Gastrocnemius medialis (tissue), 4 donors: ENCODE measurements around the gene TMEM266. TPM values are rescaled to one million over a fixed set of nuclear protein-coding genes. Genes with fewer than 3 reads are reported as not detected.

ENCODE experiments used
- ATAC-seq, 2 donors: fragments of 150-250 bp; one replicate each; pipeline ENCODE4 v1.9.1; 2016
- DNase-seq, 2 donors: peaks; one replicate each; pipeline ENCODE4 v3.0.0-alpha.2; 2019
- H3K27ac ChIP-seq, 4 donors: fragments of 200-600 bp; sonication (generic); 1 replicate in 1 of 4; 2 replicates in 3 of 4; pipeline ENCODE4 v1.5.1; 2016 to 2018; ENCODE audit warnings: mild to moderate bottlenecking in 2 of 4, moderate library complexity in 1 of 4
- H3K27me3 ChIP-seq, 3 donors: fragments of 200-600 bp; sonication (generic) in 2 of 3; 1 replicate in 1 of 3; 2 replicates in 2 of 3; pipeline versions ENCODE4 v1.5.1 to v1.6.0; 2016 to 2019; ENCODE audit warnings: mild to moderate bottlenecking in 1 of 3, moderate library complexity in 1 of 3
- H3K36me3 ChIP-seq, 2 donors: fragments of 200-600 bp; sonication (generic) in 1 of 2; one replicate each; pipeline ENCODE4 v1.5.1; 2017 to 2018
- H3K4me1 ChIP-seq, 2 donors: fragments of 200-600 bp; sonication (generic) in 1 of 2; one replicate each; pipeline ENCODE4 v1.5.1; 2016 to 2017; ENCODE audit warnings: mild to moderate bottlenecking in 2 of 2
- H3K4me3 ChIP-seq, 4 donors: fragments of 200-600 bp; sonication (generic) in 3 of 4; 1 replicate in 1 of 4; 2 replicates in 3 of 4; pipeline ENCODE4 v1.5.1; 2016 to 2019; ENCODE audit warnings: mild to moderate bottlenecking in 2 of 4
- H3K9me3 ChIP-seq, 3 donors: fragments of 200-600 bp; sonication (generic) in 2 of 3; 1 replicate in 1 of 3; 2 replicates in 2 of 3; pipeline ENCODE4 v1.5.1; 2016 to 2019
- CTCF ChIP-seq, 5 experiments: fragments of 450-650 bp in 3 of 5; fragments of 200-600 bp in 2 of 5; sonication (generic) in 2 of 5; IDR thresholded peaks in 4 of 5; conservative IDR thresholded peaks in 1 of 5; 1 replicate in 4 of 5; 2 replicates in 1 of 5; pipeline ENCODE4 v1.5.1; 2016 to 2019; ENCODE audit warnings: antibody characterized with exemption in 5 of 5, mild to moderate bottlenecking in 3 of 5, moderate library complexity in 3 of 5
- POLR2A ChIP-seq, 2 donors: fragments of 450-650 bp; IDR thresholded peaks; one replicate each; pipeline ENCODE4 v1.6.1; 2017; ENCODE audit warnings: antibody characterized with exemption in 2 of 2, mild to moderate bottlenecking in 2 of 2, moderate library complexity in 2 of 2
- in situ Hi-C, 4 donors: fragments of 200-750 bp; cut with MboI; loops; one replicate each; pipeline versions ENCODE4 v1.15.0 to v1.8.0; 2017; ENCODE audit warnings: low sequenced_read_pairs in 4 of 4
- intact Hi-C: fragments of 100-400 bp; cut with DNase I; formaldehyde crosslinking; loops from one replicate; pipeline ENCODE4 v1.15.1; 2023; ENCODE audit warnings: low total_unique reads
- total RNA-seq, 4 donors: library from RNA; depleted of rRNA; stranded (reverse); fragments of >200 nt; gene quantifications; one replicate each; pipeline versions ENCODE4 v1.1.0 to v1.2.3, GENCODE V29; 2016

Gene TMEM266
- total RNA-seq, 4 donors from 2014 or later: 3.6 to 17.1 (median 11.7) TPM

GRCh38 chr15:76116138-76116885, 56.5 kb downstream of the TMEM266 start:
- H3K27ac ChIP-seq: no peak overlapping the region
- no peaks in the 10 kb centered on the region for H3K36me3 ChIP-seq
- DNase-seq (no peak), ATAC-seq (no peak)
- H3K4me1 ChIP-seq: no peaks in the 10 kb centered on the region
- TF ChIP-seq POLR2A (IDR thresholded peaks at IDR 0.05) (no peak), CTCF (IDR thresholded peaks at IDR 0.05 in 4 of 5, conservative IDR thresholded peaks at IDR 0.05 in 1 of 5) (no peak)
- no peaks in the 10 kb centered on the region for H3K9me3 ChIP-seq
- in situ Hi-C loops: no loop called here
- no peak overlapping the region for H3K4me3 ChIP-seq
- no peaks in the 10 kb centered on the region for H3K27me3 ChIP-seq
- intact Hi-C loops: no loop called here

DNA sequence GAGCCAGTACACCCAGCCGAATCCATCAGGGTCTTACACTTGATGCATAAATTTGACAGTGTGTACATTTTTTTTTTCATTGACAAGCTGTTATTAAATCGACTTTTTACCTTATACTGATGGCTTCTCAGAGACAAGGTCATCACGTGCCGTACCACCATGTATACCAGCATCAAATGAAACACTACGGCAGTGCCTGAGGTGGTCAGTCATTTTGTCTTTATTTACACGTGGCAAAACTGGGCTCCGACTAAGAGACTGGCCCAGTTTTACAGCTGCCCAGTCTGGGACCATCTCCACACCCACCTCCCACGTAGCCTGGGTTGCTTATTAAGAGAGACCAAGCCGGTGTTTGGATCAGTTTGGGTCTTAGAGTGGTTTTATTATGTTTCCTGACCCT, 57.4 kb downstream of the TMEM266 start:
- Histone ChIP-seq H3K27ac (no peak overlapping the region), H3K4me1 (no peaks in the 10 kb centered on the region), H3K36me3 (no peaks in the 10 kb centered on the region), H3K27me3 (no peaks in the 10 kb centered on the region), H3K9me3 (no peaks in the 10 kb centered on the region), H3K4me3 (no peak overlapping the region)
- no peak for DNase-seq
- in situ Hi-C loops (no loop called here), intact Hi-C loops (no loop called here)
- TF ChIP-seq CTCF (IDR thresholded peaks at IDR 0.05 in 4 of 5, conservative IDR thresholded peaks at IDR 0.05 in 1 of 5): no peak
- TF ChIP-seq POLR2A (IDR thresholded peaks at IDR 0.05): no peak
- ATAC-seq: no peak

GRCh38 chr15:76118767-76119166, 59.0 kb downstream of the TMEM266 start:
- no peaks in the 10 kb centered on the region for H3K9me3 ChIP-seq
- ATAC-seq (no peak), DNase-seq (no peak)
- no peak overlapping the region for H3K27ac ChIP-seq
- in situ Hi-C loops: no loop called here
- no peak overlapping the region for H3K4me3 ChIP-seq
- intact Hi-C loops: no loop called here
- TF ChIP-seq CTCF (IDR thresholded peaks at IDR 0.05 in 4 of 5, conservative IDR thresholded peaks at IDR 0.05 in 1 of 5) (no peak), POLR2A (IDR thresholded peaks at IDR 0.05) (no peak)
- H3K27me3 ChIP-seq: no peaks in the 10 kb centered on the region
- no peaks in the 10 kb centered on the region for H3K4me1 ChIP-seq
- no peaks in the 10 kb centered on the region for H3K36me3 ChIP-seq

DNA sequence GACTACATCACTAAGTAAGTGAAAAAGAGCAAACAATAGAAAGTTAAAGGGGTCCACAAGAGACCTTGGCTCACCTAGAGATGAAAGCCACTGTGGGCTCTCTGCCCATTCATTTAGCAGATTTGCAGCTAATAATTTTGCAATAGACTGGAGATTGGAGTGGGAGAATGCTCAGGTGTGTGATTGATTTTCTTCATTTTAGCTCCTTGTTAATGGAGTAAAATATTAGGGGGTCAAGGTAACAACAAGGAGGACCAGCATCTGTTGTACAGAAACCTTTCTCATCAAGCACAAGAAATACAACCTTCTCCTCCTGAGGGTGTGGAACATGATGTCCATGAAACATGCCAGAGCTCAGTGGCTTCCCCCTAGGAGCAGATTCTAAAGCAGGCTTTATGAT, 63.2 kb downstream of the TMEM266 start:
- Histone ChIP-seq H3K36me3 (no peaks in the 10 kb centered on the region), H3K4me1 (no peaks in the 10 kb centered on the region), H3K27me3 (no peaks in the 10 kb centered on the region), H3K27ac (no peak overlapping the region), H3K9me3 (no peaks in the 10 kb centered on the region), H3K4me3 (no peak overlapping the region)
- TF ChIP-seq POLR2A (IDR thresholded peaks at IDR 0.05) (no peak), CTCF (IDR thresholded peaks at IDR 0.05 in 4 of 5, conservative IDR thresholded peaks at IDR 0.05 in 1 of 5) (no peak)
- in situ Hi-C loops: no loop called here
- intact Hi-C loops: no loop called here
- no peak for DNase-seq
- ATAC-seq: no peak

DNA sequence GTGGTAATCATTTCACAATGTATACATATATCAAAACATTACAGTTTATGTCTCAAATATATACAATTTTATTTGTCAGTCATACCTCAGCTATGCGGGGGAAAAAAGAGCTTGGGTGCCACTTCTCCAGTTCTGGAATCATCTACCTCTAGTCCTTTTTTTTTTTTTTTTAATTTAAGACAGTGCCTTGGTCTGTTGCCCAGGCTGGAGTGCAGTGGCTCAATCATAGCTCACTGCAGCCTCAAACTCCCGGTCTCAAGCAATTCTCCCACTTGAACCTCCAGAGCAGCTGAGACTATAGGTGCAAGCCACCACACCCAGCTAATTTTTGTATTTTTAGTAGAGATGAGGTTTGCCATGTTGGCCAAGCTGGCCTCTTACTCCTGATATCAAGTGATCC, 67.4 kb downstream of the TMEM266 start:
- TF ChIP-seq CTCF (IDR thresholded peaks at IDR 0.05 in 4 of 5, conservative IDR thresholded peaks at IDR 0.05 in 1 of 5) (no peak), POLR2A (IDR thresholded peaks at IDR 0.05) (no peak)
- in situ Hi-C loops (no loop called here), intact Hi-C loops (no loop called here)
- Histone ChIP-seq H3K27ac (no peak overlapping the region), H3K4me1 (no peaks in the 10 kb centered on the region), H3K4me3 (no peak overlapping the region), H3K27me3 (no peaks in the 10 kb centered on the region), H3K36me3 (no peaks in the 10 kb centered on the region), H3K9me3 (no peaks in the 10 kb centered on the region)
- DNase-seq: no peak
- no peak for ATAC-seq
